ES-I3 (cell line): ENCODE data around the gene PHACTR1.

ENCODE experiments used
- H3K36me3 ChIP-seq: 2 replicates; pipeline ENCODE4 v1.6.1; 2013; ENCODE audit warnings: mild to moderate bottlenecking, low read length, control low read depth, moderate library complexity; ENCODE audit not compliant: insufficient read depth
- H3K4me1 ChIP-seq: 2 replicates; pipeline ENCODE4 v1.6.1; 2013; ENCODE audit warnings: mild to moderate bottlenecking, control low read depth, low read length; ENCODE audit not compliant: insufficient read depth
- H3K9ac ChIP-seq: 2 replicates; pipeline ENCODE4 v1.6.1; 2013; ENCODE audit warnings: low read depth, mild to moderate bottlenecking, low read length, moderate library complexity
- H3K9me3 ChIP-seq: 2 replicates; pipeline ENCODE4 v1.6.1; 2013; ENCODE audit warnings: mild to moderate bottlenecking, low read length, moderate library complexity; ENCODE audit not compliant: control insufficient read depth, insufficient read depth

PHACTR1 gene

GRCh38 chr6:13298446-13298845 is 581.9 kb downstream of the PHACTR1 start:
- Histone ChIP-seq H3K9ac (no peak overlapping the region), H3K4me1 (no peaks in the 10 kb centered on the region), H3K36me3 (peaks cover 25% of the 10 kb centered on the region), H3K9me3 (no peaks in the 10 kb centered on the region)

GRCh38 chr6:13299403-13299821 is 582.8 kb downstream of the PHACTR1 start:
- Histone ChIP-seq H3K9ac (no peak overlapping the region), H3K36me3 (peaks cover 17% of the 10 kb centered on the region), H3K9me3 (no peaks in the 10 kb centered on the region), H3K4me1 (no peaks in the 10 kb centered on the region)

- H3K36me3 ChIP-seq, result peaks cover 15% of the 10 kb centered on the region
- H3K4me1 ChIP-seq, result no peaks in the 10 kb centered on the region
- H3K9me3 ChIP-seq, result no peaks in the 10 kb centered on the region
- no peak overlapping the region for H3K9ac ChIP-seq
These were observed 583.4 kb downstream of the PHACTR1 start for GRCh38 chr6:13299918-13300317.

GRCh38 chr6:13300643-13301590 is 584.4 kb downstream of the PHACTR1 start:
- Histone ChIP-seq H3K4me1 (no peaks in the 10 kb centered on the region), H3K9ac (no peak overlapping the region), H3K36me3 (peaks cover 15% of the 10 kb centered on the region), H3K9me3 (no peaks in the 10 kb centered on the region)

- peaks cover 18% of the 10 kb centered on the region for H3K36me3 ChIP-seq
- no peaks in the 10 kb centered on the region for H3K4me1 ChIP-seq
- H3K9me3 ChIP-seq, result no peaks in the 10 kb centered on the region
- H3K9ac ChIP-seq, result no peak overlapping the region
These were observed 585.7 kb downstream of the PHACTR1 start for GRCh38 chr6:13302291-13302690.

GRCh38 chr6:13302751-13303667 is 586.4 kb downstream of the PHACTR1 start:
- H3K4me1 ChIP-seq, result no peaks in the 10 kb centered on the region
- no peak overlapping the region for H3K9ac ChIP-seq
- peaks cover 22% of the 10 kb centered on the region for H3K36me3 ChIP-seq
- no peaks in the 10 kb centered on the region for H3K9me3 ChIP-seq

GRCh38 chr6:13303668-13304017 is 587.1 kb downstream of the PHACTR1 start:
- Histone ChIP-seq H3K9ac (no peak overlapping the region), H3K36me3 (peaks cover 24% of the 10 kb centered on the region), H3K4me1 (no peaks in the 10 kb centered on the region), H3K9me3 (no peaks in the 10 kb centered on the region)

- Histone ChIP-seq H3K4me1 (no peaks in the 10 kb centered on the region), H3K9ac (no peak overlapping the region), H3K36me3 (peaks cover 27% of the 10 kb centered on the region), H3K9me3 (no peaks in the 10 kb centered on the region)
These were observed 587.5 kb downstream of the PHACTR1 start for GRCh38 chr6:13304101-13304500.

- no peak overlapping the region for H3K9ac ChIP-seq
- no peaks in the 10 kb centered on the region for H3K4me1 ChIP-seq
- H3K36me3 ChIP-seq, result peaks cover 27% of the 10 kb centered on the region
- no peaks in the 10 kb centered on the region for H3K9me3 ChIP-seq
These were observed 588.2 kb downstream of the PHACTR1 start for GRCh38 chr6:13304580-13305260.

GRCh38 chr6:13305288-13305687 is 588.7 kb downstream of the PHACTR1 start:
- H3K9ac ChIP-seq, result no peak overlapping the region

GRCh38 chr6:13305791-13306190 is 589.2 kb downstream of the PHACTR1 start:
- H3K9ac ChIP-seq, result no peak overlapping the region
- no peaks in the 10 kb centered on the region for H3K4me1 ChIP-seq
- no peaks in the 10 kb centered on the region for H3K9me3 ChIP-seq
- H3K36me3 ChIP-seq, result peaks cover 24% of the 10 kb centered on the region

More at GRCh38 chr6:13305288-13305687, 588.7 kb downstream of the PHACTR1 start:
- H3K4me1 ChIP-seq, result no peaks in the 10 kb centered on the region
- H3K36me3 ChIP-seq, result peaks cover 26% of the 10 kb centered on the region
- H3K9me3 ChIP-seq, result no peaks in the 10 kb centered on the region

GRCh38 chr6:13307508-13307995 is 591.0 kb downstream of the PHACTR1 start:
- H3K36me3 ChIP-seq, result peaks cover 20% of the 10 kb centered on the region
- H3K9ac ChIP-seq, result no peak overlapping the region
- no peaks in the 10 kb centered on the region for H3K4me1 ChIP-seq
- H3K9me3 ChIP-seq, result no peaks in the 10 kb centered on the region

- Histone ChIP-seq H3K4me1 (no peaks in the 10 kb centered on the region), H3K9ac (no peak overlapping the region), H3K36me3 (peaks cover 16% of the 10 kb centered on the region), H3K9me3 (no peaks in the 10 kb centered on the region)
These were observed 591.8 kb downstream of the PHACTR1 start for GRCh38 chr6:13308332-13308731.

GRCh38 chr6:13311155-13311554 is 594.6 kb downstream of the PHACTR1 start:
- Histone ChIP-seq H3K36me3 (peaks cover 19% of the 10 kb centered on the region), H3K4me1 (no peaks in the 10 kb centered on the region), H3K9me3 (no peaks in the 10 kb centered on the region), H3K9ac (no peak overlapping the region)
